T-helper 2 cell treated with Interferon-gamma antibody and Interleukin-4, amounts not matched to agents 100 ng/mL and 5 ng/mL, for 36 hours (primary cell): ENCODE measurements around the gene CZIB. TPM values are rescaled to one million over a fixed set of nuclear protein-coding genes. Genes with fewer than 3 reads are reported as not detected.

Experiments used
- intact Hi-C: fragments of 100-400 bp; cut with micrococcal nuclease; formaldehyde crosslinking; loops from one replicate; pipeline ENCODE4 v1.15.1; 2023
- total RNA-seq: library from RNA; stranded (reverse); gene quantifications from 2 replicates; pipeline ENCODE4 v1.2.3, GENCODE V29; 2022

CZIB gene
- total RNA-seq: 45.2 and 47.3 TPM in 2 replicates

DNA sequence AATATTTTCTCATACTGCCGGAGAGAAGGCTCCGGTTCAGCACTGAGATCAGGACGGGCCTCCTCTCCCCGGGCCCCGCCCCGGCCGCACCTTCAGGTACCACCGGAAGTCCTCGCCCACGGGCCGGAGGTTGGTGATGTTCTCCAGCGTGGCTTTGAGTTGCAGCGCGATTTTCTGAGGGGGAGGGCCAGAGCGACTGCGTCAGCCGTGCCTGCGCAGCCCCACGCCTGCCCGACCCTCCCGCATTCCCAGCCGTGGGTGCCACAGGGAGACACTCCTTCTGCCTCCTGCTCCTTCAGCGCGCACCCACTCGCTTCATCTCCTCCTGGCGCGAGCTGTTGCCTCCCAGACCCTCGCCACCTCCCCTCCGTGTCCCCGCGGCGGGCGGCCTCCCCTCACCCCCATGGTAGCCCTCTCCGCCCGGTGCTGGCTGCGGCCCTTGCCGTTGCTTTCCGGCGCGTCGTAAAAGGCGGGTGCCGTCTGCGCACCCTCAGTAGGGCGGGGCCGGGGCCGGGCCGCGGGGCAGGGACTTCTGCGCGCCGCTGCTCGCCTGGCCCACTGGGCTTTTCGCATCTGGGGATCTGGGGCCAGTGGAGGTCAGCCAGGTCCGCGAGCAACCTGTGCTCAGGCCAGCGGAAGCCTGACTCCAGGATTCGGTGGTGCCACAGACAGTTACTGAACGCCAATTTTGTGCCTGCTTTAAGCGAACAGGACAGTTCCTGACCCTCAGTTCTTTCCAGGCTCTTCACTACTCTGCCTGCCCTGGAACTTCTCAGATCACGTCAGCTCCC is at the start of gene CZIB:
Gene CZIB, minus strand, starts transcription at position 464 of the 791 bp plus-strand sequence. Its CDS starts 59 bp downstream, at position 405.
- intact Hi-C loops: loop anchor here (1.0 to 5.0 kb wide), 4 partner anchors 18 to 493 kb away; partner anchors contain the start of genes CPT2, MAGOH and ZYG11B

DNA sequence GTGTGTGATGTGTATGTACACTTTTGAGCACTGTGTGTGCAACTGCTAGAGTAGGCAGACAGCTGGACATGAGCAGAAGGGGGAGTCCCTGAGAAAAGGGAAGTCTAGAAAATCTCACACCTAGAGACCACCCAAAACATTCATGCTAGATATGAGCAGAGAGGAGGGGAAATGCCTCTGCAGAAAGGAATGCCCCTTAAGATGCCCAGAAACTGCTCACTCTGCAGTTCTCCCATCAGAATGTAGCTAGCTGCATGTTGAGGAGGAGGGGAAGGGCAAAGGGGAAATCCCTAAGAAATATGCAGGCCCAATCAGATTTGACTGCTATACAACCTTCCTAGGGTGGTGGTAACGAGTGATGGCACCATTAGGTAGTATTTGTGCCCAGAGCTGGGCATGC is 49.7 kb upstream of the CZIB start:
- intact Hi-C loops: no loop called here

DNA sequence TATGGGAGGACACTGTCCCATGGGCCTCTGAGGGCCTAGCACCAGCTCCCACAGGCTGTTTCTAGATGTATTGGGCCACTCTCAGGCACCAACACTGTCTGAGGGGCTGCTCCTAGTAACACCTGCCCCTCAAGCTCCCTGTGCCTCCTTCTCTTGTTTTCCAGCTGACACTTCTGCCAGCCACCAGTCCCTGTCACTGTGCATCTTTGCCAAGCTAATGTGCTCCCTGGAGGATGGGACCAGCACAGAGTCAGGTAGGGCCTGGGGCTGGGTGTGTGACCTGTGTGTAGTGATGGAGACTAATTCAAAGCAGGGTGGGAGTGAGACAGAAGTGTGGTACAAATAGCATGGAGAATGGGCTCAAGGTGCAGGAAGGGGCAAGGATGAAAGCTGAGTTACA is 47.3 kb upstream of the CZIB start:
- intact Hi-C loops: no loop called here

DNA sequence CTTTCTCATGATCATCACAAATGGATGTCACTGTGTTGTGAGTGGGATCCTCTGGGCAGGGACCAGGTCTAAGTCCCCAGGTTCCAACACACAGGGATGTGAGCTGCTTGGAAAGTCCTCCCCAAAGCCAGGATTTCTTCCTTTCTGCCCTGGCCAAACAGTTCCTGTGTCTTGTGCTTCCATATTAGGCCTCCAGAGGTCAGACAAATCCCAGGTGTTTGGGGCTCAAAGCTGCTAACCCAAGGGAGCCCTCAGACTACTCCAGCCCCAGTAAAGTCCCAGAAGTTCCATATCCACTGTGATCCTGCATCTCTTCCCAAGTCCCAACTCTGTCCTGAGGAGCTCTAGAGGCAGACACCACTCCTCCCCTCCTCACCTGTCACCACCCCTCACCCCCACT is 45.6 kb upstream of the CZIB start:
- intact Hi-C loops: no loop called here

DNA sequence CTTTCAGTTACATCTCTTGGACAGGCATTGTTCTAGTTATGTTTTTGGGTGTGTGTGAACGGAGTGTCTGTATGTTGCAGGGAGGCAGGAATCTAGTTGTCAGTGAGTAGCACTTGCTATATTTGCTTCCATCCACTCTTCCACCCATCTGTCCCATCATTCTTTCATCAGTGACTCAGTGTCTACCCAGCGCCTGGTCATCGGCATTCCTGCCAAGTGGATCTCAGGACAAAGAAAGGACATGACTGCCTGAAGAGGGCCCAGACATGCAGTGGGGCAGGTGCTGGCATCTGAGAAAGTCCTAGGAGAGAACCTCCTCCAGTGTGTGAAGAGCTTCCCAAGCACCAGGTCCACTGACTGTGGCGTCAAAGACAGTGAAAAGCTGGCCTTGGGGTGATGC is 45.1 kb upstream of the CZIB start:
- intact Hi-C loops: no loop called here

DNA sequence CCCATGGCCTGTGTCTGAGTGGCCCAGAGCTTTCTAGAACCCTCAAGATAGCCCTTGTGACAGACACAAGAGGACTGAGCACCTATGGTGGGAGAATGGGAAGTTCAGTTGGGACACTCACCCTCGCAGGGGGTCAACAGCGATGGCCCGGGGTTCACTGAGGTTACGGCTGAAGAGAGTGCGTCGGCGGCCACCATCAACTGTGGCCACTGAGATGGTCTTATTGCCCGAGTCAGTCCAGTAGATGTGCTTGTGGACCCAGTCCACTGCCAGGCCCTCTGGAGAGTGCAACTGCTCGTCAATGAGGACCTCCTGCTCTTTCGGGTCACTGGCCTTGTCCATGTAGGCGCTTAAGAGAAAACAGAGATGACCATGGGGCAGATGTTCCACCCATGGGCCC is 43.6 kb upstream of the CZIB start:
- intact Hi-C loops: no loop called here

DNA sequence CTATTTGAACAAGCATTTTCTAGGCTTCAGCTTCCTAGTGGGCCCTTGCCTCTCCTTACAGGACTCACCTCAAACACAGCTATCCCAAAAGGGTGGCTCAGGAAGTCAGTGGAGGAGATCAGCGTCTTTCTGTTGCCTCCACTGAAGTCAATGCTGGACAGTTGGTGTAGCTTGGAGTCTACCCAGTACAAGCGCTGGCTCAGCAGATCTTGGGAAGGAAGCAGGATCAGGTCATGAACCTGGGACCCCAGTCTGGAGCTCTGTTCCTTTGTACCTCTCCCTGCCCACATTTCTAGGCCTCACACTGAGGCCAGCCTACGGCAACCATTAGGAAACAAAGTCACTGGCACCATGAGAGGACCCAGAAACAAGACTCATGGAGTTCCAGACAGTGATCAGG is 41.6 kb upstream of the CZIB start:
- intact Hi-C loops: no loop called here

DNA sequence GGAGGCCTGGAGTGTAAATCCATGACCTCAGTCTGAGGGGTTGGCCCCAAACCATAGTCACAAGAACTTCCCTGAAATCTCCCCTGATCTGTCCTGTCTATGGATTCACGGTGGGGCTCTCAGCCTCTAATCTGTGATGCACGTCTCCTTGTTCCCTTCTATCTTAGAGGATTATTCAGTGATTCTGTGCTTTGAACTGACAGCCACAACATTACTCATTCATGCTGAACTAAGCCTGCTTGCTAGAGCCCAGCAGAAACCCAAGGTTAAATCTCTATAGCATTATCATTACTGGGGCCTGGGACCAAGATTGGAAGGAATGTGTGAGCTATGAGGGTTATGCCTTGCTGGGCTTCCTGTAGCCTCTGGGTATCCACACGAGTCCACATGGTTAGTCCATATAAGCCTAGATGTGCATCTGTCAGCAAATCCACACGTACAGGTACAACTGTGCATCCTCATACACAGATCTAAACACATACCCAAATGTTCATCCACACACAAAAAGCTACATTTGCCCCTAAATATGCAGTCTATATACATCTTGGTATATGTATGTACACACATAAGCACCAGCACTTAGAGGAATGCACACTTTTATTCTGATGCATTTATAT is 40.3 kb upstream of the CZIB start:
- intact Hi-C loops: no loop called here

DNA sequence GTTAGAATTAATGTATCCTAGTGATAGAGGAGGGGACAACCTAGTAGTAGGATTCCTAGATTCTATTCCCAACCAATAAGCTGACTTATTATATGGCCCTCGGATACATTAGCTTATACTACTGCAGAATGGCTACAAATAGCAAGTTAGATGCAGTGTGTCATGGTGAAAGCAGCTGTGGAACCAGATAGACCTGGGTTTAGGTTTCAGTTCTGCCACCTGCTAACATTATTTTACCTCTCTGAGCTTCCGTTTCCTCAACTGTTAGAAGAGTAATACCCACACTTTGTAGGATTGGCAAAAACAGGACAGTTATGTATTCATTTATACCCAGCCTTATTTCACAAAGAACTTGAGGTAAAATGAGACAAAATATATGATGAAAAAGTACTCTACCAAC is 39.5 kb upstream of the CZIB start:
- intact Hi-C loops: no loop called here

DNA sequence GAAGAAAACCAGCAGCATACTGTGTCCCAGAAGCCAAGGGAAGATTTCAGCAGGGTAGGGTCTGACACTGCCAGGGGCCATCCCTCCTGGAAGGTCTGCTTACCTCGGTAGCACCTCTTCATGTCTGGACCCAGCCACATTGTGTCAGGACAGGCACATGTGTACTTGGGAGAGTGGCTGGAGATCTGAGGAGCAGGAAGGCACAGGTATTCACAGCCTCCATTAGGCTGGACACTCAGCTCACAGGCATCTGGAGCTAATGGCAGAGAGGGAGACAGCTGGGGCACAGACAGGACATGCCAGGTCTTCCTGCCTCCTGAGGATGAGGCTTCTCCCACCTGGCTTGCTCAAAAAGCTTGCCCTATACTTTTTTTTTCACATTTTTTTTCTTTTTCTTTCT is 37.8 kb upstream of the CZIB start:
- intact Hi-C loops: no loop called here

DNA sequence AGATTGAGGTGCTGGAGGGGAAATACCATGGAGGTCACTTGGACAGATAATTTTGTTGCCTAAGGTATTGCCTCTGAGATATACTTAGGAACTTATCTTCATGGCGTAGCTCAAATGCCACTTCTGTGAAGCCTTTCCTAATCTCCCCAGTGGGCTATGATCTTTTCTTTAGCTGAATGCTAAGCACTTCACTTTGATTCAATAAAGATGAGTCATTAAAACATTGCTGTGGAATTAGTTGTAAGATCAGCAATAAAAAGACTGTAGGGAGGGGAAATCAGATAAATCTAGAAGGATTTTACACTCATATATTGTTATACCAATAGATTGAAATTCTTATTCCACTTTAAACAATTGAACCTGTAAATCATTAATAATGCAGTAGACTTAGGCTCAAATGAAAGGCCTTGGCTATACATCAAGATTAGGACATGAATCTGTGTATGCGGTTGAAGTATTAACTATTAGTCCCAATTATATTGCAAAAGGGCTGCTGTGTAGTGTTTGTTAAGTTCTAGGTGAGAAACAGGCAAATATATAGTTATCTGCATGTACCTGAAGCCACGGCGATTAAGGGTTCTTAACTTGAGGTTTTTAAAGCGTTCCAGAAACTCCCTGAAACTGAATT is 37.1 kb upstream of the CZIB start:
- intact Hi-C loops: no loop called here

DNA sequence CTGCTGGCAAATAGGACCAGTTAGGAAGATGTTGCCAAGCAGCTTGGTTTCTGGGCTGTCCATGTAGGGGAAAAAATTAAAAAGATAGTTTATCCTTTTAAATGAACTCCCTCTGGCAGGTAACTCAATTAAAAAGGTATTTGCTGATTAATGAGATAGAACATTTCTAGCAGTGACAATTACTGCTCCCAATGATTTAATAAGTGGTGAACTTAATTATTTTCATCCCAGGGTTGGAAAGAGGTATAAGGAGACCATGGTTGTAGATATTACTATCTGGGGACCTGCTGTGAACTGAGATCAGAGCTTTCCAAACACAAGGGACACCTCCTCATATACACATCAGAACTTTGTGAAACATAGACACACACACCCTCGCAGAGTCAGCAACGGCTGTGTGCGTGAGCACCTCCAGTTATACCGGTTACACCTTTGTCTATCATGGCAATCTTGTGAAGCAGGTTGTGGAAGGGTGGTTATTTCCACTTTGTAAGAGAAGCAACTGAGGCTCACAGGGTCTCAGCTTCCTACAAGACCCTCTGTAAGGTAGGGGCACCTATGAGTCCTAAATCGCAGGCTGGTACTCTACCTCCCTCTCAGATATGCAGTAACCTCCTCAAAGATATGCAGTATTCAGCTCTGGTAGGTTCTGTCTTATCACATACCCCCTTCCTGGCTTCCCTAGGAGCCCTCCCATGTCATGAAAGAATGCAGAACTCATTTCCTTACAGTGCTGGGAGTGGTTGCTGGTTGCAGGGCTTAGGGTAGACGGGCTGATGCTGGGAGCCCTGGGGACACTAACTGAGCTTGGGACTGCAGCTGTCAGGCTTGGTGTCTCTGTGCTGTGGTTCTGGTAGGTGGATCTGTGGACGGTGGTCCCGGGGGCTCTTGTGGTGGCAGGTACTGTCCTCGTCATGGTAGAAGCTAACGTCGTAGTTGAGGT is 36.3 kb upstream of the CZIB start:
- intact Hi-C loops: no loop called here

DNA sequence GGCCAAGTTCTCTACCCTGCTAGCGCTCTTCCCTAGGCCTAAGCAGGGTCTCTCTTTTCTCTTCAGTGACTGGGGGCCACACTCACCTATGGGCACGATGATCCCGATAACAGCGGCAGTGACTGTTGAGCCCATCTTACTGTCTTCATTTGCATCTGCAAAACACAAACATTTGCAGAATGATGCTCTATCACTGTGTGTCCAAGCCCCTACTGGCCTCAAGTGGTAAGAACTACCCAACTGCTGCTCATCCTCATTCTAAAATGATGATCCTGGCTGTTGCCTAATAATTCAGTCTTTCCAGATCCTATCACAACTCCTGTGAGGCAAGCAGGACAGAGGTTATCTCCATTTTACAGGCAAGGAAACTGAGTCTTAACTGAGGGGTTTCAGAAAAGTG is 34.6 kb upstream of the CZIB start:
- intact Hi-C loops: no loop called here

DNA sequence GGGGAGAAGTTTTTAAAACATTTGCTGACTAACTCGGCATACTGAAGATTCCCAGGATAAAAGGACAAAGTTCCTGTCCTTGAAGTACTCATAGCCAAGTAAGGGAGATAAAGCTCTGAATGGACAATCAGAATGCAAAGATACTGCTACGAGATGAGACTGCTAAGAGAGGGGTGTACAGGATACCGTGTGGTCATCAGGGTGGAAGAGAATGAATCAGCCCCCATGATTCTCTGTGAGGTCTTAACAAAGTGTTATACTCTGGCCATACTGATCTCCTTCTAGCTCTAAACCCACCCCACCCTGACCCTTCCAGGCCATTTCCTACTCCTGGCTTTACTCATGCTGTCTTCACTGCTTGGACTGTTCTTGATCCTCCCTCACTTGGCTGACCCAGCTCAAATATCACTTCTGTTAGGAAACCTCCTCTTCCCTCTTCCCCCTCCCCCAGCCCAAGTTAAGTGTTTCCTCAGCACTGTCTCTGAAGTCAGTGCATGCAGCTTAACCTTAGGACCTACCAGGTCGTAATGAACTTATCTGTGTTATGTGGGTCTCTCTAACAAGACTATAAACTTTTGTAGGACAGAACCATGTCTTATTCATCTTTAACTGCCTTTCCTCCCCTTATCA is 33.7 kb upstream of the CZIB start:
- intact Hi-C loops: no loop called here

DNA sequence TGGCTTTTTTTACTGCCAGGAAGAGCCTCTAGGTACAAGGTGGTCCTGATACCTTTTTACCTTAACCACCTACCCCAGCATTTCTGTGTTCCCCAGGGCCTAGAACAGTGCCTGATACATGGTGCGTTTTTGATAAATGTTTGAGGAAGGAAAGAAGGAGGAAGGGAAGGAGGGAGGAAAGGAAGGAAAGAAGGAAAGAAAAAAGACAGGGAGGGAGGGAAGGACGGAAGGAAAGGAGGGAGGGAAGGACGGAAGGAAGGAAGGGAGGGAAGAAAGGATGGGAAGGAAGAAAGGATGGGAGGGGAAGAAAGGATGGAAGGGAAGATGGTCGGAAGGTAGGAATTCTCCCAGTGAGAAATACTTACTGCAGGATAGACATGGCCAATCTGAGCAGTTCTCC is 29.9 kb upstream of the CZIB start:
- intact Hi-C loops: no loop called here

DNA sequence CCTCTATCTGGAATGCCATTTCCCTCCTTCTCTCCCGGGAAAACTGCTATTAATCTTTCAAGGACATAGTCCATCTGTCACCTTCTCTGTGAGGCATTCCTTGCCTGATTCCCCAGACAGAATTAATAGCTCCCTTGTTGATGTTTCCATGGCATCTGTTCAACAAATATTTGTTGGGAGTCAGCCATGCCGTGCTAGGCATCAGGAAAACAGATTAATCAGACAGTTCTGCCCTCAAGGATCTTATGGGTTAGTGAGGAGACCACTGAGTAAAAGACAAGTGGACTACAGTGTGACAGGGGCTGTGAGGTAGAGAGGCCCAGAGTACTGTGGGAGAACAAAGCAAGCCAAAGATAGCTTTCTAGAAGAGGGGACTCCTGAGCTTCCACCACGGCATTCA is 29.3 kb upstream of the CZIB start:
- intact Hi-C loops: no loop called here

DNA sequence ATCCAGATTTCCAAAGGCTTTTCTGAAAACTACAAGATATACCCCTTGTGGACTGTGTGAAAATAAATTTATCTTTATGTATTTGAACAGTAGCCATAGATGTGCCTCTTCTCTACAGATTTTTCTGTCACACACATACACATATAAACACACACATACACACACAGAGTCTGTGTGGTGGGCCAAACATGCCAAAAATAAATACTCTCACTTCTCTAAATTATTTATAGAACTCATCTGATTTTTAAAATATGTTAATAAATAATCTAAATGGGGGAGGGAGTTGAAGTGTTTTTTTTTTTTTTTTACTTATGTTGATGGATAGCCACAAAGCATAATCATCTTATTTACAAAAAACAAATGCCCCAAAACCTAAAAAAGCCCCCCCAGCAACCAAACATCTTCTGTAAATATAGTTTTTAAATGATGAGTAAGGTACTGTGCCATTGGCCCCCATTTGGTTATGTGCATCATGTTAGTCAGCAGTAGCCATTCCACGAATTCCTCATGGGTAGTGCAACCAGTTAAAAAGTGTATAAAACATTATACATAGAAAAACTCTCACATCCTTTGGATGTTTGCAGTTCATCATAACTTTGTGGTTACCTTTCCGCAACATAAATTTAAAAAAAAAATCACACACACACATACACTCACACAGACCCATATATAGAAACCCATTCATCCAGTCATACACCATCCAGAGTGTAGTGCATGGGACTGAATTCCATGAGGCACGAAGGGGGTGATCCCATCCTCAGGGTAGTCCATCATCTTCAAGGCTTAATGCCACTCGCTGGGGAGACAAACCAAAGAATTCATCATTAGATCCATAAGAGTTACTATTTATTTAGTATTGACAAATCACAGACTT is 26.1 kb upstream of the CZIB start:
- intact Hi-C loops: no loop called here

DNA sequence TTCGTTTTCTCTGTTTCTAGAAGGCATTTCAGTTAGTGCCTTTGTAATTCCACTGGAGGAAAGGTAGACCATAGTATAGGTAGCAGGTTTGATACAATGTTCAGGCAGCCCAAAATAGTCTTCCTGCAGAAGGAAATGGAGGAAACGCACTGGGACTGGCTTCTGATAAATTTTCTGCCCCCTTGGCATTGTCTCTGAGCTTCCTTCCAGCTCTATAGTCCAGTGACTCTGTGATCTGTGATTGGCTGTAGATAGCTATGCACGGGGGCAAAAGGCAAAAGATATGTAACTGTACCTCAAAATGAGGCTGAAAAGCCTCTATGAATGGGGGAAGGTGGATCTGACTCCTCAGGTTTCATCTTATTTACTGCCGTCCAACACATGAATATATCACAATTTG is 23.7 kb upstream of the CZIB start:
- intact Hi-C loops: no loop called here

DNA sequence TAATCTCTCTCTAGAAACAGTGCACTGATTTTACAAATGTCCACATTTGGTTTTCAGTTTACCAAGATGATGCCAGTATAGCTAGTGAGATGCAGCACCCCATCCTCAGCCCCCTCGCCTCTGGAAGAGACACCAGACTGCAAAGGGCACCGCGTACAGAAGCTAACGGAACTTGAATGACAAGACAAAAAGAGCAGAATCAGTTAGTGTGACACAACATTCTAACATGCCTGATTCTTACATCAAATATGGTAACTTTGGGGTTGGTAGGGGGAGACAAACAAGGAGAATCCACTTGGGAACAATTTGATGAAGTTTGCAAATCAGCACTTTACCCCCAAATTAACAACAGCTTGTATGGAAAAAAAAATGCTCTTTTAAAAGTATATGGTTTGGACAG is 21.9 kb upstream of the CZIB start:
- intact Hi-C loops: no loop called here

DNA sequence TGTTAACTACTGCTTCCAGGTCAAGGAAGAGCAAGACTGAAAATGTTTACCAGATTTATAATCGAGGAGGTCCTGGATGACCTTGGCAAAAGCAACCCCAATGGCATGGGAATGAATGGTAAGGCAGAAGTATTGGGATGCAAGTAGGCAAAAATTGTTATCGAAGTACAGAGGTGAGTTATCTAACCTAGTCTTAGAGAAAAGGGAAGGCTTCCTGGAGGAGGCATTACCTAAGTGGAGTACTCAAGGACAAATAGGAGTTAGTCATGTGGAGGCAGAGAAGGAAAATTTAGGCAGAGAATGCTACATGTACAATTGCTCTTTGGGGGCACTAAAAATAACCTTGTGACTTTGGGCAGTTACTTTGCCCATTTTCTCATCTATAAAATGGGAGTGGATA is 21.4 kb upstream of the CZIB start:
- intact Hi-C loops: no loop called here
